Brain microvascular endothelial cell (primary cell): ENCODE data around the gene STXBP5L.
"Not testable (repeated sequence)": the region's sequence is repeated elsewhere in the genome, so short reads cannot be mapped to it uniquely, and the experiment has no call there.

Experiments
- DNase-seq: peaks from one replicate; pipeline ENCODE4 v3.0.0-alpha.2; 2020
- H3K27ac ChIP-seq: fragments of 250-450 bp; sonication (Bioruptor Pico); 2 replicates; pipeline ENCODE4 v1.5.1; 2020; ENCODE audit warnings: mild to moderate bottlenecking, moderate library complexity
- H3K27me3 ChIP-seq: fragments of 250-450 bp; sonication (Bioruptor Pico); replicated peaks from 2 replicates; pipeline ENCODE4 v1.5.1; 2020; ENCODE audit warnings: mild to moderate bottlenecking
- H3K36me3 ChIP-seq: fragments of 250-450 bp; sonication (Bioruptor Pico); replicated peaks from 2 replicates; pipeline ENCODE4 v1.5.1; 2020; ENCODE audit warnings: mild to moderate bottlenecking
- H3K4me3 ChIP-seq: 2 replicates; pipeline ENCODE4 v1.5.1; 2011; ENCODE audit warnings: low read depth, mild to moderate bottlenecking, control low read depth, low read length, moderate library complexity
- CTCF ChIP-seq: IDR thresholded peaks from 2 replicates; pipeline ENCODE4 v1.5.1; 2011; ENCODE audit warnings: low read depth, mild to moderate bottlenecking, moderate library complexity, low read length, control low read depth, inconsistent platforms; ENCODE audit errors: missing control alignments
- in situ Hi-C: cut with HindIII; loops from 2 replicates; pipeline ENCODE4 v1.10.0; 2017; ENCODE audit warnings: low sequenced_read_pairs, low pct_ligation_motif_present

STXBP5L gene

GRCh38 chr3:121155028-121155427 is 247.0 kb downstream of the STXBP5L start:
- in situ Hi-C loops, result no loop called here
- no peaks in the 10 kb centered on the region for H3K36me3 ChIP-seq
- H3K27ac ChIP-seq, result no peak overlapping the region
- DNase-seq, result no peak
- H3K4me3 ChIP-seq, result no peak overlapping the region
- no peaks in the 10 kb centered on the region for H3K27me3 ChIP-seq
- TF ChIP-seq CTCF, result no peak

- no peak overlapping the region for H3K27ac ChIP-seq
- no peak for DNase-seq
- in situ Hi-C loops, result no loop called here
- TF ChIP-seq CTCF, result no peak
- H3K4me3 ChIP-seq, result no peak overlapping the region
- H3K36me3 ChIP-seq, result no peaks in the 10 kb centered on the region
- H3K27me3 ChIP-seq, result no peaks in the 10 kb centered on the region
These were observed 257.4 kb downstream of the STXBP5L start for GRCh38 chr3:121165397-121165837.

GRCh38 chr3:121167374-121168139 is 259.6 kb downstream of the STXBP5L start:
- no peak for DNase-seq
- in situ Hi-C loops, result no loop called here

GRCh38 chr3:121175083-121175482 is 267.1 kb downstream of the STXBP5L start:
- Histone ChIP-seq H3K36me3 (no peaks in the 10 kb centered on the region), H3K27me3 (no peaks in the 10 kb centered on the region), H3K4me3 (no peak overlapping the region), H3K27ac (no peak overlapping the region)
- DNase-seq, result no peak
- no peak for TF ChIP-seq CTCF
- in situ Hi-C loops, result no loop called here

More at GRCh38 chr3:121167374-121168139, 259.6 kb downstream of the STXBP5L start:
- Histone ChIP-seq H3K27me3 (no peaks in the 10 kb centered on the region), H3K4me3 (no peak overlapping the region), H3K36me3 (no peaks in the 10 kb centered on the region), H3K27ac (no peak overlapping the region)
- TF ChIP-seq CTCF, result no peak

GRCh38 chr3:121190626-121191025 is 282.6 kb downstream of the STXBP5L start:
- in situ Hi-C loops, result not testable (repeated sequence)

GRCh38 chr3:121202573-121202972 is 294.6 kb downstream of the STXBP5L start:
- Histone ChIP-seq H3K4me3 (no peak overlapping the region), H3K27ac (no peak overlapping the region), H3K36me3 (no peaks in the 10 kb centered on the region), H3K27me3 (no peaks in the 10 kb centered on the region)
- TF ChIP-seq CTCF, result no peak
- in situ Hi-C loops, result no loop called here
- no peak for DNase-seq

More at GRCh38 chr3:121190626-121191025, 282.6 kb downstream of the STXBP5L start:
- H3K36me3 ChIP-seq, H3K27ac ChIP-seq, H3K27me3 ChIP-seq, H3K4me3 ChIP-seq, DNase-seq: not testable (repeated sequence)
